ENCODE data around the gene ARHGEF17. TPM values are rescaled to one million over a fixed set of nuclear protein-coding genes. Genes with fewer than 3 reads are reported as not detected.
A peak's percentile ranks its signal among the peaks of the same experiment; 100 is the strongest.

ARHGEF17 gene
- total RNA-seq, 2 donors from 2014 or later: 0.06 to 0.42 TPM

- peaks cover 19% of the 10 kb centered on the region for H3K36me3 Mint-ChIP-seq (ENCODE audit: low read depth)
- ATAC-seq (replicated peaks): no peak
- H3K9me3 Mint-ChIP-seq: no peaks in the 10 kb centered on the region
Observed at GRCh38 chr11:73374151-73374550, 66.1 kb downstream of the ARHGEF17 start.

GRCh38 chr11:73375830-73376159 is 67.7 kb downstream of the ARHGEF17 start:
- no peak for ATAC-seq (replicated peaks)
- Mint-ChIP-seq H3K4me3 (peak overlapping the region; percentile 63), H3K9me3 (no peaks in the 10 kb centered on the region), H3K4me1 (peaks cover 22% of the 10 kb centered on the region), H3K27me3 (no peaks in the 10 kb centered on the region), H3K27ac (peak overlapping the region; percentile 91), H3K36me3 (ENCODE audit: low read depth) (peaks cover 19% of the 10 kb centered on the region)

More at GRCh38 chr11:73374151-73374550, 66.1 kb downstream of the ARHGEF17 start:
- no peaks in the 10 kb centered on the region for H3K27me3 Mint-ChIP-seq
- no peak overlapping the region for H3K4me3 Mint-ChIP-seq
- H3K27ac Mint-ChIP-seq: no peak overlapping the region
- H3K4me1 Mint-ChIP-seq: peaks cover 19% of the 10 kb centered on the region

GRCh38 chr11:73376160-73376802 is 68.2 kb downstream of the ARHGEF17 start, which contains the start of gene RELT:
TSS of gene RELT (plus strand) at chr11:73376399. CDS start at chr11:73389137, 12,738 bp downstream.
- Mint-ChIP-seq H3K27ac (peak within 1 kb of the TSS; percentile 96), H3K27me3 (no peaks in the 10 kb centered on the region), H3K4me1 (peaks cover 26% of the 10 kb centered on the region), H3K9me3 (no peaks in the 10 kb centered on the region), H3K4me3 (peak within 1 kb of the TSS; percentile 91), H3K36me3 (ENCODE audit: low read depth) (peaks cover 19% of the 10 kb centered on the region)
- ATAC-seq (replicated peaks): peak; percentile 87

- peak overlapping the region; percentile 91 for H3K4me3 Mint-ChIP-seq
- H3K36me3 Mint-ChIP-seq (ENCODE audit: low read depth): peaks cover 19% of the 10 kb centered on the region
- peak overlapping the region; percentile 96 for H3K27ac Mint-ChIP-seq
- peak; percentile 68 for ATAC-seq (replicated peaks)
- H3K9me3 Mint-ChIP-seq: no peaks in the 10 kb centered on the region
- H3K27me3 Mint-ChIP-seq: no peaks in the 10 kb centered on the region
- peaks cover 26% of the 10 kb centered on the region for H3K4me1 Mint-ChIP-seq
Observed at GRCh38 chr11:73376803-73377629, 68.9 kb downstream of the ARHGEF17 start.

- Mint-ChIP-seq H3K4me1 (peaks cover 32% of the 10 kb centered on the region), H3K4me3 (peak overlapping the region; percentile 91), H3K27me3 (no peaks in the 10 kb centered on the region), H3K27ac (peak overlapping the region; percentile 96), H3K36me3 (ENCODE audit: low read depth) (peaks cover 19% of the 10 kb centered on the region), H3K9me3 (no peaks in the 10 kb centered on the region)
- no peak for ATAC-seq (replicated peaks)
Observed at GRCh38 chr11:73379189-73379880, 71.3 kb downstream of the ARHGEF17 start.

GRCh38 chr11:73380331-73380730 is 72.3 kb downstream of the ARHGEF17 start:
- Mint-ChIP-seq H3K4me3 (peak overlapping the region; percentile 33), H3K36me3 (ENCODE audit: low read depth) (peaks cover 19% of the 10 kb centered on the region), H3K27ac (peak overlapping the region; percentile 96), H3K9me3 (no peaks in the 10 kb centered on the region), H3K4me1 (peaks cover 38% of the 10 kb centered on the region), H3K27me3 (no peaks in the 10 kb centered on the region)
- no peak for ATAC-seq (replicated peaks)

- Mint-ChIP-seq H3K27ac (no peak overlapping the region), H3K27me3 (no peaks in the 10 kb centered on the region), H3K4me3 (no peak overlapping the region), H3K9me3 (no peaks in the 10 kb centered on the region), H3K4me1 (peaks cover 35% of the 10 kb centered on the region), H3K36me3 (ENCODE audit: low read depth) (peaks cover 19% of the 10 kb centered on the region)
- ATAC-seq (replicated peaks): no peak
Observed at GRCh38 chr11:73380897-73381410, 72.9 kb downstream of the ARHGEF17 start.

GRCh38 chr11:73381589-73381988 is 73.5 kb downstream of the ARHGEF17 start:
- Mint-ChIP-seq H3K9me3 (no peaks in the 10 kb centered on the region), H3K4me3 (no peak overlapping the region), H3K27me3 (no peaks in the 10 kb centered on the region), H3K27ac (no peak overlapping the region), H3K36me3 (ENCODE audit: low read depth) (peaks cover 19% of the 10 kb centered on the region), H3K4me1 (peaks cover 35% of the 10 kb centered on the region)
- no peak for ATAC-seq (replicated peaks)

GRCh38 chr11:73382183-73382582 is 74.1 kb downstream of the ARHGEF17 start:
- H3K4me1 Mint-ChIP-seq: peaks cover 32% of the 10 kb centered on the region
- no peaks in the 10 kb centered on the region for H3K27me3 Mint-ChIP-seq
- peaks cover 15% of the 10 kb centered on the region for H3K36me3 Mint-ChIP-seq (ENCODE audit: low read depth)
- no peak overlapping the region for H3K4me3 Mint-ChIP-seq
- no peaks in the 10 kb centered on the region for H3K9me3 Mint-ChIP-seq
- no peak for ATAC-seq (replicated peaks)
- H3K27ac Mint-ChIP-seq: peak overlapping the region; percentile 50

GRCh38 chr11:73382747-73383146 is 74.7 kb downstream of the ARHGEF17 start:
- no peaks in the 10 kb centered on the region for H3K27me3 Mint-ChIP-seq
- peak overlapping the region; percentile 50 for H3K27ac Mint-ChIP-seq
- ATAC-seq (replicated peaks): no peak
- H3K4me3 Mint-ChIP-seq: no peak overlapping the region
- no peaks in the 10 kb centered on the region for H3K9me3 Mint-ChIP-seq
- peaks cover 9% of the 10 kb centered on the region for H3K36me3 Mint-ChIP-seq (ENCODE audit: low read depth)
- H3K4me1 Mint-ChIP-seq: peaks cover 29% of the 10 kb centered on the region

- Mint-ChIP-seq H3K4me1 (peaks cover 27% of the 10 kb centered on the region), H3K4me3 (peak overlapping the region; percentile 62), H3K9me3 (no peaks in the 10 kb centered on the region), H3K36me3 (ENCODE audit: low read depth) (peaks cover 8% of the 10 kb centered on the region), H3K27ac (peak overlapping the region; percentile 85), H3K27me3 (no peaks in the 10 kb centered on the region)
- no peak for ATAC-seq (replicated peaks)
Observed at GRCh38 chr11:73383249-73384124, 75.4 kb downstream of the ARHGEF17 start.

- Mint-ChIP-seq H3K27me3 (no peaks in the 10 kb centered on the region), H3K4me1 (peaks cover 25% of the 10 kb centered on the region), H3K9me3 (no peaks in the 10 kb centered on the region), H3K27ac (peak overlapping the region; percentile 85), H3K36me3 (ENCODE audit: low read depth) (peaks cover 7% of the 10 kb centered on the region), H3K4me3 (peak overlapping the region; percentile 62)
- ATAC-seq (replicated peaks): no peak
Observed at GRCh38 chr11:73384125-73384441, 76.0 kb downstream of the ARHGEF17 start.

GRCh38 chr11:73384531-73384871 is 76.4 kb downstream of the ARHGEF17 start:
- Mint-ChIP-seq H3K27me3 (no peaks in the 10 kb centered on the region), H3K36me3 (ENCODE audit: low read depth) (peaks cover 11% of the 10 kb centered on the region), H3K9me3 (no peaks in the 10 kb centered on the region), H3K4me3 (peak overlapping the region; percentile 62), H3K4me1 (peaks cover 25% of the 10 kb centered on the region), H3K27ac (peak overlapping the region; percentile 85)
- ATAC-seq (replicated peaks): peak; percentile 1
